Breast epithelium (tissue), 3 donors: Measurements from ENCODE around the gene TAT.

Experiments
- POLR2A ChIP-seq: fragments of 450-650 bp; IDR thresholded peaks from one replicate; pipeline ENCODE4 v1.6.1; 2016; ENCODE audit warnings: antibody characterized with exemption, mild to moderate bottlenecking, moderate library complexity
- POLR2AphosphoS5 ChIP-seq, 3 donors: sonication (generic); formaldehyde crosslinking; IDR thresholded peaks; one replicate each; pipeline ENCODE4 v1.6.1; 2017; ENCODE audit warnings: antibody characterized with exemption in 3 of 3

DNA sequence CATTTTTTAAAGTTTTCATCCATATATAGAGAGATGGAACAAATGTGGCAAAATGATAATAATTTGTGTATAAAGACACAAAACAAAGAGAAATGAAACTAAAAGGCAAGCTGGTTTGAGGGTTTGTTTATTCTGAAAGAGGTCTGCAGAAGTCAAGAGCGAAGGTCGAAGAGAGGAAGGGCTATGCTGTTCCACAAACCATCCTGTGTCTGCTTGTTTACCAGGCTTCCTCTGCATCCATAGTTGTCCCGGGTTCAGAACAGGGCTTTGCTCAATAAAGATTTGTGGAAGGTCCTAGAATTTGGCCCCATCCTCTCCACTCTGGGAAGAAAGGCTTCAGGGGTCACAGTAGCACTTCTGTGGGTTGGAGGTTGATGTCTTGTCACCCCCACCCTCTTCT lies 46.7 kb upstream of the TAT start:
- TF ChIP-seq POLR2A (no peak), POLR2AphosphoS5 (IDR thresholded peaks at IDR 0.05) (no peak)
